ENCODE results near the gene SOD3. TPM values are rescaled to one million over a fixed set of nuclear protein-coding genes. Genes with fewer than 3 reads are reported as not detected.

SOD3 gene
- total RNA-seq, 6 experiments from 2014 or later, result 13.9 to 18.5 (median 16.9) TPM

- peaks cover 74% of the 10 kb centered on the region for H3K4me1 Mint-ChIP-seq (ENCODE audit: low read depth)
- TF ChIP-seq, protein P1, sequence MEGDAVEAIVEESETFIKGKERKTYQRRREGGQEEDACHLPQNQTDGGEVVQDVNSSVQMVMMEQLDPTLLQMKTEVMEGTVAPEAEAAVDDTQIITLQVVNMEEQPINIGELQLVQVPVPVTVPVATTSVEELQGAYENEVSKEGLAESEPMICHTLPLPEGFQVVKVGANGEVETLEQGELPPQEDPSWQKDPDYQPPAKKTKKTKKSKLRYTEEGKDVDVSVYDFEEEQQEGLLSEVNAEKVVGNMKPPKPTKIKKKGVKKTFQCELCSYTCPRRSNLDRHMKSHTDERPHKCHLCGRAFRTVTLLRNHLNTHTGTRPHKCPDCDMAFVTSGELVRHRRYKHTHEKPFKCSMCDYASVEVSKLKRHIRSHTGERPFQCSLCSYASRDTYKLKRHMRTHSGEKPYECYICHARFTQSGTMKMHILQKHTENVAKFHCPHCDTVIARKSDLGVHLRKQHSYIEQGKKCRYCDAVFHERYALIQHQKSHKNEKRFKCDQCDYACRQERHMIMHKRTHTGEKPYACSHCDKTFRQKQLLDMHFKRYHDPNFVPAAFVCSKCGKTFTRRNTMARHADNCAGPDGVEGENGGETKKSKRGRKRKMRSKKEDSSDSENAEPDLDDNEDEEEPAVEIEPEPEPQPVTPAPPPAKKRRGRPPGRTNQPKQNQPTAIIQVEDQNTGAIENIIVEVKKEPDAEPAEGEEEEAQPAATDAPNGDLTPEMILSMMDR (IDR thresholded peaks at IDR 0.05), result no peak
- H3K27me3 Mint-ChIP-seq (ENCODE audit: insufficient read depth), result peaks cover 2% of the 10 kb centered on the region
- DNase-seq, result peak; percentile 56
- H3K9me3 Mint-ChIP-seq, result no peaks in the 10 kb centered on the region
- H3K4me3 Mint-ChIP-seq, result no peak overlapping the region
- H3K36me3 Mint-ChIP-seq (ENCODE audit: low read depth), result peaks cover 7% of the 10 kb centered on the region; the same call in 1 of the 2 replicates
- peak overlapping the region; percentile 7; the same call in 1 of the 2 replicates for H3K27ac Mint-ChIP-seq
These were observed 20.3 kb upstream of the SOD3 start for GRCh38 chr4:24775032-24775605.

DNA sequence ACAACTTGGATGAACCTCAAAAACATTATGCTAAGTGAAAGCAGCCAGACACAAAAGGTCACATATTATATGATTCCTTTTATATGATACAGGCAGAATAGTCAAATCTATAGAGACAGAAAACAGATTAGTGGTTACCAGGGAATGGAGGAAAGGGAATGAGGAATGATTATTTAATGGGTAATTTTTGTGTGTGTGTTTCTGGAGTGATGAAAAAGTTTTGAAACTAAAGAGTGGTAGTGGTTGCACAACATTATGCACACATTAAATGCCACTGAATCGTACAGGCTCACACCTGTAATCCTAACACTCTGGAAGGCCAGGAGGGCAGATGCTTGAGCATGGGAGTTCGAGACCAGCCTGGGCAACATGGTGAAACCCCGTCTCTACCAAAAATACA is 19.6 kb upstream of the SOD3 start:
- no peak overlapping the region for H3K4me3 Mint-ChIP-seq
- H3K9me3 Mint-ChIP-seq, result no peaks in the 10 kb centered on the region
- H3K27ac Mint-ChIP-seq, result no peak overlapping the region
- H3K4me1 Mint-ChIP-seq (ENCODE audit: low read depth), result peaks cover 72% of the 10 kb centered on the region
- DNase-seq, result no peak
- H3K27me3 Mint-ChIP-seq (ENCODE audit: insufficient read depth), result peaks cover 2% of the 10 kb centered on the region
- H3K36me3 Mint-ChIP-seq (ENCODE audit: low read depth), result peaks cover 7% of the 10 kb centered on the region; the same call in 1 of the 2 replicates
- TF ChIP-seq, protein P1 (IDR thresholded peaks at IDR 0.05), result no peak

- H3K9me3 Mint-ChIP-seq, result no peaks in the 10 kb centered on the region
- H3K27ac Mint-ChIP-seq, result peak overlapping the region; percentile 83
- peaks cover 7% of the 10 kb centered on the region; the same call in 1 of the 2 replicates for H3K36me3 Mint-ChIP-seq (ENCODE audit: low read depth)
- no peak for DNase-seq
- peak overlapping the region; percentile 60 for H3K4me3 Mint-ChIP-seq
- peaks cover 82% of the 10 kb centered on the region for H3K4me1 Mint-ChIP-seq (ENCODE audit: low read depth)
- peaks cover 2% of the 10 kb centered on the region for H3K27me3 Mint-ChIP-seq (ENCODE audit: insufficient read depth)
- TF ChIP-seq, protein P1 (IDR thresholded peaks at IDR 0.05), result no peak
These were observed 17.6 kb upstream of the SOD3 start for GRCh38 chr4:24777536-24778463.

- Mint-ChIP-seq H3K4me3 (peak overlapping the region; percentile 60), H3K27ac (peak overlapping the region; percentile 83), H3K4me1 (ENCODE audit: low read depth) (peaks cover 90% of the 10 kb centered on the region), H3K27me3 (ENCODE audit: insufficient read depth) (peaks cover 2% of the 10 kb centered on the region), H3K36me3 (ENCODE audit: low read depth) (peaks cover 7% of the 10 kb centered on the region; the same call in 1 of the 2 replicates), H3K9me3 (no peaks in the 10 kb centered on the region)
- DNase-seq, result peak; percentile 96
- TF ChIP-seq, protein P1 (IDR thresholded peaks at IDR 0.05), result no peak
These were observed 16.7 kb upstream of the SOD3 start for GRCh38 chr4:24778464-24779225.

GRCh38 chr4:24780936-24781495 is 14.4 kb upstream of the SOD3 start:
- TF ChIP-seq, protein P1 (IDR thresholded peaks at IDR 0.05), result no peak
- Mint-ChIP-seq H3K4me3 (no peak overlapping the region), H3K36me3 (ENCODE audit: low read depth) (no peaks in the 10 kb centered on the region), H3K27ac (no peak overlapping the region), H3K4me1 (ENCODE audit: low read depth) (peaks cover 70% of the 10 kb centered on the region), H3K27me3 (ENCODE audit: insufficient read depth) (no peaks in the 10 kb centered on the region; the same call in 1 of the 2 replicates), H3K9me3 (no peaks in the 10 kb centered on the region)
- DNase-seq, result no peak

Measured in HFFc6 (cell line).